AG10803 (cell line): Measurements from ENCODE around the gene AJM1.

Experiments
- DNase-seq: peaks from one replicate; pipeline ENCODE4 v3.0.0; 2010; ENCODE audit warnings: low read depth
- H3K4me3 ChIP-seq: 2 replicates; pipeline ENCODE4 v1.5.1; 2011; ENCODE audit warnings: mild to moderate bottlenecking, low read length, control low read depth
- CTCF ChIP-seq: conservative IDR thresholded peaks from 2 replicates; pipeline ENCODE4 v1.5.1; 2011; ENCODE audit warnings: mild to moderate bottlenecking, low read length, control low read depth, inconsistent platforms

Gene AJM1

GRCh38 chr9:136814725-136815421 is 27.4 kb upstream of the AJM1 start:
- H3K4me3 ChIP-seq: no peak overlapping the region
- no peak for TF ChIP-seq CTCF
- DNase-seq: no peak

- TF ChIP-seq CTCF: no peak
- no peak for DNase-seq
- no peak overlapping the region for H3K4me3 ChIP-seq
These were observed 26.9 kb upstream of the AJM1 start for GRCh38 chr9:136815422-136815782.

- no peak overlapping the region for H3K4me3 ChIP-seq
- DNase-seq: no peak
- no peak for TF ChIP-seq CTCF
These were observed 21.1 kb upstream of the AJM1 start for GRCh38 chr9:136820971-136821825.

GRCh38 chr9:136821826-136822544 is 20.3 kb upstream of the AJM1 start:
- no peak for TF ChIP-seq CTCF
- no peak for DNase-seq
- no peak overlapping the region for H3K4me3 ChIP-seq

- no peak overlapping the region for H3K4me3 ChIP-seq
- no peak for DNase-seq
- TF ChIP-seq CTCF: no peak
These were observed 18.9 kb upstream of the AJM1 start for GRCh38 chr9:136823136-136824046.

- DNase-seq: no peak
- no peak overlapping the region for H3K4me3 ChIP-seq
- TF ChIP-seq CTCF: no peak
These were observed 17.6 kb upstream of the AJM1 start for GRCh38 chr9:136824496-136825225.
